NCI-H510A (cell line): Measurements from ENCODE around the gene RNF220.
A peak's percentile ranks its signal among the peaks of the same experiment; 100 is the strongest.

Experiments
- DNase-seq: peaks from one replicate; lab custom pipeline; 2025; lab: John Stamatoyannopoulos, UW

RNF220 gene

GRCh38 chr1:44407430-44408211 lies 2.6 kb downstream of the RNF220 start:
- peak; percentile 25 for DNase-seq

GRCh38 chr1:44408212-44408582 lies 3.1 kb downstream of the RNF220 start:
- DNase-seq: no peak

- DNase-seq: peak; percentile 67
Observed at GRCh38 chr1:44408632-44409602, 3.9 kb downstream of the RNF220 start.

GRCh38 chr1:44409757-44410156 lies 4.7 kb downstream of the RNF220 start:
- no peak for DNase-seq

GRCh38 chr1:44411861-44412260 lies 6.8 kb downstream of the RNF220 start:
- no peak for DNase-seq

GRCh38 chr1:44412601-44413000 lies 7.5 kb downstream of the RNF220 start:
- no peak for DNase-seq

GRCh38 chr1:44413740-44414139 lies 8.7 kb downstream of the RNF220 start:
- DNase-seq: no peak

- no peak for DNase-seq
Observed at GRCh38 chr1:44415013-44415412, 10.0 kb downstream of the RNF220 start.

GRCh38 chr1:44416408-44416807 lies 11.4 kb downstream of the RNF220 start:
- DNase-seq: no peak

GRCh38 chr1:44417351-44418021 lies 12.4 kb downstream of the RNF220 start:
- DNase-seq: peak; percentile 97

GRCh38 chr1:44418022-44418673 lies 13.1 kb downstream of the RNF220 start:
- DNase-seq: peak; percentile 17

GRCh38 chr1:44419901-44420300 lies 14.8 kb downstream of the RNF220 start:
- no peak for DNase-seq

GRCh38 chr1:44420535-44420934 lies 15.5 kb downstream of the RNF220 start:
- no peak for DNase-seq

- DNase-seq: no peak
Observed at GRCh38 chr1:44421446-44421884, 16.4 kb downstream of the RNF220 start.

GRCh38 chr1:44422161-44422560 lies 17.1 kb downstream of the RNF220 start:
- DNase-seq: no peak

- DNase-seq: no peak
Observed at GRCh38 chr1:44423591-44424537, 18.8 kb downstream of the RNF220 start.

- no peak for DNase-seq
Observed at GRCh38 chr1:44424747-44425146, 19.7 kb downstream of the RNF220 start.

- DNase-seq: peak; percentile 37
Observed at GRCh38 chr1:44425341-44426082, 20.5 kb downstream of the RNF220 start.

- no peak for DNase-seq
Observed at GRCh38 chr1:44431861-44432260, 26.8 kb downstream of the RNF220 start.

- no peak for DNase-seq
Observed at GRCh38 chr1:44433209-44433608, 28.2 kb downstream of the RNF220 start.
